Body of pancreas (tissue), 4 donors: ENCODE data around the gene PKP1.
A peak's percentile ranks its signal among the peaks of the same experiment; 100 is the strongest.

ENCODE experiments used
- POLR2A ChIP-seq, 3 donors: fragments of 450-650 bp; IDR thresholded peaks; one replicate each; pipeline ENCODE4 v1.6.1; 2016; ENCODE audit warnings: antibody characterized with exemption in 3 of 3, mild to moderate bottlenecking in 2 of 3
- TF ChIP-seq, protein P1 (sequence below), 7 experiments: fragments of 450-650 bp in 4 of 7; fragments of 200-600 bp in 3 of 7; sonication (generic) in 3 of 7; IDR thresholded peaks; one replicate each; pipeline ENCODE4 v1.5.1; 2016 to 2019; ENCODE audit warnings: antibody characterized with exemption in 7 of 7

DNA sequence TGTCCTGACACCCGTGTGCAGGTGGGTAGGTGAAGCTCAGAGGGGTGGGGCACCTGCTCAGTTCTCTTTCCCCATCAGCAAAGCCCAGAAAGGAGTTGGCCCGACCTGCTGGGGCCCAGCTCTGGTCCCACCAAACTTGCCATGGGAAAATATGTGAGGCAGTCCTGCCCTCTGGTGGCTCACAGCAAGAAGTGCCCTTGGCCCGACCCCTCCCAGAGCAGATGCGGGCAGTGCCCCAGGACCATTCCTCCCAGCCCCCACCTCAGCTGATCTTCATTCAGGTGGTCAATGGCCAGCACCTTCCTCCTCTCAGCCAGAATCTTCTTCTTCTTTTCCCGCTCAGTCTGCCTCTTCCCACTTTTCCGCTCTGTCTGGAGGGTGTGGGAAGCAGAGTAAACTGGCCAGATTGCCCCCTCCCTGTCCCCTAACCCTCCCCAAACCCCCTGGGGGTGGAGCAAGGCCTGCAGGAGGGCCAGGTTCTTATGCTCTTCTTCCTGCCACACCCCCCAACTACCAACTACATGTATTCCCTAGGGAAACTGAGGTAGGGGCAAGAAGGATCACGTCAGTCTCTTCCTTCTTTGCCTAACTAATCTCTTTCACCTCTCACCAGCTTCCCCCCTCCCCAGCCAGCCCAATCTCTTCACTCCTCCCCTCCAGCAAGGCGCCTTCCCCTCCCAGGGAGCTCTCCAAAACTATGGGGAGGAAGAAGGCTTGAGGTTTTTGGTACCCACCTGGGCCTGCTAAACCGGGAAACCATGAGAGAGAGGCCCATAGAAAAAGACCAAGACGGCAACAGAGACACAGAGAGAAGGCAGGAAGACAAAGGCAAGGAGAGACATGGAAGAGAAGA is 78.6 kb downstream of the PKP1 start:
- TF ChIP-seq, protein P1, sequence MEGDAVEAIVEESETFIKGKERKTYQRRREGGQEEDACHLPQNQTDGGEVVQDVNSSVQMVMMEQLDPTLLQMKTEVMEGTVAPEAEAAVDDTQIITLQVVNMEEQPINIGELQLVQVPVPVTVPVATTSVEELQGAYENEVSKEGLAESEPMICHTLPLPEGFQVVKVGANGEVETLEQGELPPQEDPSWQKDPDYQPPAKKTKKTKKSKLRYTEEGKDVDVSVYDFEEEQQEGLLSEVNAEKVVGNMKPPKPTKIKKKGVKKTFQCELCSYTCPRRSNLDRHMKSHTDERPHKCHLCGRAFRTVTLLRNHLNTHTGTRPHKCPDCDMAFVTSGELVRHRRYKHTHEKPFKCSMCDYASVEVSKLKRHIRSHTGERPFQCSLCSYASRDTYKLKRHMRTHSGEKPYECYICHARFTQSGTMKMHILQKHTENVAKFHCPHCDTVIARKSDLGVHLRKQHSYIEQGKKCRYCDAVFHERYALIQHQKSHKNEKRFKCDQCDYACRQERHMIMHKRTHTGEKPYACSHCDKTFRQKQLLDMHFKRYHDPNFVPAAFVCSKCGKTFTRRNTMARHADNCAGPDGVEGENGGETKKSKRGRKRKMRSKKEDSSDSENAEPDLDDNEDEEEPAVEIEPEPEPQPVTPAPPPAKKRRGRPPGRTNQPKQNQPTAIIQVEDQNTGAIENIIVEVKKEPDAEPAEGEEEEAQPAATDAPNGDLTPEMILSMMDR (IDR thresholded peaks at IDR 0.05): peak; percentile 56 to 80 (median 70)
- no peak for TF ChIP-seq POLR2A (IDR thresholded peaks at IDR 0.05)
